Measurements from ENCODE around the gene AREL1.

The AREL1 gene

DNA sequence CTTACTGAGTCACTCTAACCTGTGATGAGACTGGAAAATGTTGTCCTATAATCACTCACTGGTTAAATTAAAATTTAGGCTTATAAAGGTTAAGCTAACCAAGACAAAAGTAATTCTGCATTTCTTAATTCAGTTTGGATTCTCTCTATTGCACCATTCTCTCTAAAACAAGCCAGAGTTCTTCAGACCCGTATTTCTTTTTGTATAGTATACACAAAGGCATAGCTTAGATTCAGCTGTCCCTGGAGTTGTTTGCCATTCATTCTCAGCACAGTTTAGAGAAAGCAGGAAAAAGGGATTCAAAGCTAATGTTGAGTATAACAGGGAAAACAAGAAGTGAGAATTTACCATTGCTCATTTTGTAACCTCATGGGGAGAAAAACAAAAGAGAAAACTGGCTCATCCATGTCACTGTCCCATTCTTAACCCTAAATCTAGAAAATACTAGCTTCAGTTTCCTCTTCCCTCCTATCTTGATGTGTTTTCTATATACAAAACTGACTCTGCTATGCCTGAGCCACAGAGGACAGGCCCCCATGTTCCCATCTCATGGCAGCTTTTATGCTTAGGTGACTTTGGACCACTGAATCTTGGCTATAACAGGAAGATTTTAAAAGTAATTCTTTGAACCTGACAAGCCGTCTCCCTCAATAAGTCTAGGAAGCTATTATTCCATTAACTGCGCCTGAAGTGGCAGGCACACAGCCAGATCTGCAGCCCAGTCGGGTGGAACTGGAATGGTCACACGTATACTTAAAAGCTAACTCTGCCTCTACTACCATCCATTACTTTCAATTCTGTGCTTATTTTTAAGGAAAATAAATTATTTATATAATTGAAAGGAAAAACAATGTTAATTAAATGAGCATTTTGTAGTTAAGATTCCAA lies 7.0 kb downstream of the AREL1 start:
- no peaks in the 10 kb centered on the region for H3K9me3 ChIP-seq (ENCODE audit: control insufficient read depth, insufficient read depth, low read depth, low read length)
- no peak overlapping the region for H3K4me3 ChIP-seq (ENCODE audit: low read depth, low read length)
- ChIA-PET POLR2A (no interaction called here), CTCF (interaction anchor here (0.5 to 0.9 kb wide), 3 partner anchors 93 to 596 kb away, joined by 3 to 5 read pairs (median 3); partner anchors contain the start of gene LTBP2)
- 0 out of 2 replicates have a peak, but pooled peaks cover 2% of the 10 kb centered on the region for H3K4me1 ChIP-seq (ENCODE audit: control insufficient read depth, insufficient read depth, low read length)
- TF ChIP-seq PRDM6 (tag by site-specific recombination; IDR thresholded peaks at IDR 0.05): 0 out of 2 replicates have a peak, but pooled peaks have one; percentile 10
- no peak for TF ChIP-seq ZNF571 (tag by site-specific recombination; IDR thresholded peaks at IDR 0.05)
- TF ChIP-seq ZNF248 (tag by site-specific recombination; IDR thresholded peaks at IDR 0.05): no peak
- H3K27ac ChIP-seq (ENCODE audit: extremely low read depth, low read depth, low read length): no peak overlapping the region
- no peaks in the 10 kb centered on the region for H3K36me3 ChIP-seq (ENCODE audit: control insufficient read depth in 2 of 2, insufficient read depth in 1 of 2, low read length in 2 of 2)

- H3K36me3 ChIP-seq (ENCODE audit: control insufficient read depth in 2 of 2, insufficient read depth in 1 of 2, low read length in 2 of 2): no peaks in the 10 kb centered on the region
- H3K9me3 ChIP-seq (ENCODE audit: control insufficient read depth, insufficient read depth, low read depth, low read length): no peaks in the 10 kb centered on the region
- H3K27ac ChIP-seq (ENCODE audit: extremely low read depth, low read depth, low read length): no peak overlapping the region
- 0 out of 2 replicates have a peak, but pooled peaks cover 2% of the 10 kb centered on the region for H3K4me1 ChIP-seq (ENCODE audit: control insufficient read depth, insufficient read depth, low read length)
- ChIA-PET POLR2A (no interaction called here), CTCF (interaction anchor here (1.7 kb wide), 1 partner anchor 92 kb away, joined by 3 read pairs; no protein-coding TSS in a partner anchor)
- no peak overlapping the region for H3K4me3 ChIP-seq (ENCODE audit: low read depth, low read length)
- TF ChIP-seq ZNF837 (tag by site-specific recombination; IDR thresholded peaks at IDR 0.05): no peak
- TF ChIP-seq RBAK (tag by site-specific recombination; IDR thresholded peaks at IDR 0.05): no peak
- no peak for TF ChIP-seq ZNF112 (tag by site-specific recombination; IDR thresholded peaks at IDR 0.05)
- no peak for TF ChIP-seq ZFP69B (tag by site-specific recombination; IDR thresholded peaks at IDR 0.05)
- no peak for TF ChIP-seq HOXC10 (CRISPR knock-in tag; IDR thresholded peaks at IDR 0.05)
- TF ChIP-seq GLIS2 (tag by site-specific recombination; IDR thresholded peaks at IDR 0.05): no peak
- no peak for TF ChIP-seq ZBTB1 (tag by site-specific recombination; IDR thresholded peaks at IDR 0.05)
- TF ChIP-seq ZNF585B (tag by site-specific recombination; IDR thresholded peaks at IDR 0.05): no peak
- no peak for TF ChIP-seq ZNF510 (tag by site-specific recombination; IDR thresholded peaks at IDR 0.05; ENCODE audit: insufficient replicate concordance)
- TF ChIP-seq, protein P1, sequence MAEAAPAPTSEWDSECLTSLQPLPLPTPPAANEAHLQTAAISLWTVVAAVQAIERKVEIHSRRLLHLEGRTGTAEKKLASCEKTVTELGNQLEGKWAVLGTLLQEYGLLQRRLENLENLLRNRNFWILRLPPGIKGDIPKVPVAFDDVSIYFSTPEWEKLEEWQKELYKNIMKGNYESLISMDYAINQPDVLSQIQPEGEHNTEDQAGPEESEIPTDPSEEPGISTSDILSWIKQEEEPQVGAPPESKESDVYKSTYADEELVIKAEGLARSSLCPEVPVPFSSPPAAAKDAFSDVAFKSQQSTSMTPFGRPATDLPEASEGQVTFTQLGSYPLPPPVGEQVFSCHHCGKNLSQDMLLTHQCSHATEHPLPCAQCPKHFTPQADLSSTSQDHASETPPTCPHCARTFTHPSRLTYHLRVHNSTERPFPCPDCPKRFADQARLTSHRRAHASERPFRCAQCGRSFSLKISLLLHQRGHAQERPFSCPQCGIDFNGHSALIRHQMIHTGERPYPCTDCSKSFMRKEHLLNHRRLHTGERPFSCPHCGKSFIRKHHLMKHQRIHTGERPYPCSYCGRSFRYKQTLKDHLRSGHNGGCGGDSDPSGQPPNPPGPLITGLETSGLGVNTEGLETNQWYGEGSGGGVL (tag by site-specific recombination; IDR thresholded peaks at IDR 0.05): no peak
- TF ChIP-seq ZNF548 (tag by site-specific recombination; IDR thresholded peaks at IDR 0.05): no peak
- no peak for TF ChIP-seq ZNF830 (tag by site-specific recombination; IDR thresholded peaks at IDR 0.05; ENCODE audit: low read depth)
- TF ChIP-seq ZFHX2 (tag by site-specific recombination; conservative IDR thresholded peaks at IDR 0.05): no peak
- TF ChIP-seq ZNF639 (tag by site-specific recombination; IDR thresholded peaks at IDR 0.05): no peak
- no peak for TF ChIP-seq ZNF707 (tag by site-specific recombination; IDR thresholded peaks at IDR 0.05)
- TF ChIP-seq ZNF76 (tag by site-specific recombination; IDR thresholded peaks at IDR 0.05; ENCODE audit: borderline replicate concordance, low read depth): no peak
These were observed 8.2 kb downstream of the AREL1 start for GRCh38 chr14:74704656-74705055.
